IPS-11a (cell line): ENCODE data around the gene NRG3.

Source experiments
- H3K4me3 ChIP-seq: one replicate; pipeline ENCODE4 v1.5.1; 2013; ENCODE audit warnings: low read depth, low read length, control low read depth

The NRG3 gene

DNA sequence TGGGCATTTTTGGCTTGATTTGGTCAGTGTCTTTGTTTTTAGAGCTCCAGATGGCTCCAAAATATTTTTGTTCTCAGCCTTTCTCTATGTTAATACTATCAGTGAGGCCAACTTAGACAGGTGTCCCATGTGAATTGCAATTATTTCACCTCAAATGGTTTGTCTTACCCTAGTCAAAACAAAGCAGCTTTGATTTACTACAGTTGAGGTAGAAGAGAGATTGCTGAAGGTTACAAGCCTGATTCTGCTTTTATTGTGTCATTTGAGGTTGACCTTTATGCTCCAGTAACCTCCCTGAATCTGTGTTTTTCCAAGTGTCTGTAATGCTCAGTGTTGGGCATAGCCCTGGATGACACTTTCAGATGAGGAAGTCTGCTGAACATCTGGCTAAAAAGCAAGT, 882.9 kb downstream of the NRG3 start:
- H3K4me3 ChIP-seq = no peak overlapping the region

DNA sequence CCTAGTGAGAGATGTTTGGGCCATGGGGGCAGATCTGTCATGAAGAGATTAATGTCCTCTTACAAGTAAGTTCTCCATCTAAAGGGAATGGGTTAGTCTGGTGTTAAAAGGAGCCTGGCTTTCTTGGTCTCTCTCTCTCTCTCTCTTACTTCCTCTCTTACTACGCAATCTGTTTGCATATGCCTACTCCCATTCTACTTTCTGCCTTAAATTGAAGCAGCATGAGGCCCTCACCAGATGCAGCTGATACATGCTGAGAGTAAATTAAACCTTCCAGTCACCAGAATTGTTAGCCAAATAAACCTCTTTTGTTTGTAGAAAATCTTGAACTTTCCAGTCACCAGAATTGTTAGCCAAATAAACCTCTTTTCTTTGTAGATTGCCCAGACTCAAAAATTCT, 884.1 kb downstream of the NRG3 start:
- no peak overlapping the region for H3K4me3 ChIP-seq

DNA sequence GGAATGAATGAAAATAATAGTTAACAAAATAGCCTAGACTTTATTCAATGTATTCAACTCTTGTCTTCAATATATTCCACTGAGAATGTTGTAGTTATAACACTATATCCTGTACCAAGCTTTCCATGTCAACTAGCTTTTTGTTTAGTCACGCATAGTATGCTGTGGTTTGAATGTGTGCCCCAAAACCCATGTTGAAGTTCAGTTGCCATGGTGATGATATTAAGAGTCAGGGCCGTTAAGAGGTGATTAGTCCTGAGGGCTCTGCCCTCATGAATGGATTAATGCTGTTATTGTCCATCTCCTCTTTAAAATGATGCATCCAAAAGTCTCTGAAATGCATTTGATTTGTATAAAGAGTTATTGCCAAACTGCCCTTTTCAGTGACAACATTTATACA, 887.6 kb downstream of the NRG3 start:
- H3K4me3 ChIP-seq = no peak overlapping the region

DNA sequence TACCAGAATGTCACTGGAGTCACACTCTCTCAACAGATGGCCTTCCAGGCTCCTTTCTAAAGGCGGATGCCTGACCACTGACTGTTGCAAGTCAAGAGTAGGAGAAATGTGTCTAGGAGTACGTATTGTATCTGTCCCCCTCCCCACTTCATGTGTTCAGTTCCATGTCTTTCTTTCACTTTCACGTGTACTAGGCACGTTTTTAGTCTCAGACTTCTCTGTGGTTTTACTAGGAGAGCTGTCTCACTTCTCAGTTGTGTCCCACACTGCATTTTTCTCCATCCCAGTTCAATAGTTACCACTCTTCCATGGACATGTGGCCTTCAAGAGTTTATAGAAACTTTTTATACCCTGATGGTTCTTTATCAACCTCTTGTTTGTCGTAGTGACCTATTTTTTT, 893.0 kb downstream of the NRG3 start:
- H3K4me3 ChIP-seq = no peak overlapping the region

DNA sequence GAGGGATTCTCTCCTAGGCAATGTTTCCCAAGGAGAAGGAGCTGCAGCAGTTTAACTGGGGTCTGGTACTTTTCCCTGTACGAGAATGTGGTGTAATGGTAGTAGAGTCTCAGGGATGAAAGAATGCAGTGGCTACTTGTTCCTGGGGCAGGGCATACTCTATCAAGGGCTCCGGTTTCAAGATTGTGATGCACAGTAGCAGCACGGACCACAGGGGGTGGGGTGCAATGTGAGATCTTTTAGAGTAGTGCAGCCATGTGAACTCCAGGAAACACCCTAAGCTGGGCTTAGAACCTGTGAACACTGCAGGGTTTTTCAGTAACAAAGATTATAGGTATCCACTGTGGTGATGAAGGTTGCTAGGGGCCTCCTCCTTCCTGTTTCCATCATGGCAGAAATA, 903.9 kb downstream of the NRG3 start:
- H3K4me3 ChIP-seq = no peak overlapping the region

DNA sequence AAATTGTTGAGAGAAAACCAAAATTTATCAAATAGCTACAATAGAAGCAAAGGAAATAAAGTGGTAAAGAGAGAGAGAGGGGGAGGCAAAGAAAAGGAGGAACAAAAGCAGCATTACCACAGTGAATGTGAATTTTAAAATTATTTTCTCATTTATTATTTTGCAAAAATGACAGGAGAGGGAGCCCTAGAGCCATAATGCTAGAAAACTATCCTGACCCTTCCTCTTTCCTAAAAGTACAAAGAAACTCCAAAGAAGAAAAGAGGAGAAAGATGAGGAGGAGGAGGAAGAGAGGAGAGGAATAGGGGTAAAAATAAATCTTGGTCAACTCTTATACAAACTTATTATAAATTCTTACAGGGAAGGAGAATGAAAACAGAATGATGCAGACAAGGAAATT, 921.5 kb downstream of the NRG3 start:
- no peak overlapping the region for H3K4me3 ChIP-seq

DNA sequence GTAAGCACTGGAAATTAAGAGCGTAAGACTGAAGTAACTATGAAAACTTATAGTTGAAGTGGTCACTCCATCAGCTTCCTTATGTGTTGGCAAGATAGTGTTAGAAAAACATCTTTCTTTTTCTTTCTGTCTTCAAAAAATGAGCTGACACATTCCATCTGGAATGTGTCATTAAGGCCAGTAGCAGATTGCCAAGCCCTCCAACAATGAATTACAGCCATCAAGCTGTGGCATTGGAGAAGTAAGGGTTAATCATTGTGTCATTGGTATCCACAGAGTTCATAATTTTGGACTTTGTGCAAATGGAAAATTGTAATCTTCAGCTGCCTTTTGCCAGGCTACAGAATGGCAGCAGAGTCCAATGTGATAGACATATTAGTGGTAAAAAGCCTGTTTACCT, 926.3 kb downstream of the NRG3 start:
- no peak overlapping the region for H3K4me3 ChIP-seq

DNA sequence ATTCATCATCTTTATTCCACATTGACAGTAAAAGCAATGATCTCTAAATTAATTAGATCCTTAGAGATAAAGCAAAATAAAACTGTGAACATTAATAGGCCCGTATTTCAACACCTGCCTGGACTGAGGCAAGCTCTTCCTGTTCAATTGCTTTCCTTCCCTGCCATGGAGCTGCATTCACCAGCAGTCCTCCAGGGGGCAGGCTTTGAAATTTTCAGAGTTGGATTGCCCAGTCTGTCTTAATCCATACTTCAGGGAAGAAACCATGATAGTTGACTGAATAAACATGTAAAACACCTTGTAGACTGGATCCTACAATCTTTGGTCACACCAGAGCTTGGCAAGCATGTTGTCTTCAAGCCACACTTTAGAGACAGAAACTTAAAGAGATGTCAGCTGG, 936.6 kb downstream of the NRG3 start:
- no peak overlapping the region for H3K4me3 ChIP-seq

DNA sequence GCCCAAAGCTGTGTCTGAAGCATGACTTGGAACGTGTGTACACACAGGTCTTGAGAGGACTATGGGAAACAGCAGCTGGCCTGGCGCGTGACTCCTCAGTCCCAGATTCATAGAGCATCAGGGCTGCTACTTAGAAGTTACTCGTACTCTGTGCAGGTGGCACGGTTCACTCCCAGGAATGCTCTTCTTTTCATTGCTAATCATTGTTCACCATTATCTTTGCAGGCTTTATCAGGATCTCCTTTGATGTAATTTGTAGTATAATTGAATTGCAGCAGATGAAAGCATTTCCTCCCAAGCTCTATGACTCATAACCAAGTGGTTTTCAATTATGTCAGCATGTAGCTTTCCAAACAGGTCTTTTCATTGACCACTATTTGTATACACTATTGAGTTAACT, 938.9 kb downstream of the NRG3 start:
- no peak overlapping the region for H3K4me3 ChIP-seq

DNA sequence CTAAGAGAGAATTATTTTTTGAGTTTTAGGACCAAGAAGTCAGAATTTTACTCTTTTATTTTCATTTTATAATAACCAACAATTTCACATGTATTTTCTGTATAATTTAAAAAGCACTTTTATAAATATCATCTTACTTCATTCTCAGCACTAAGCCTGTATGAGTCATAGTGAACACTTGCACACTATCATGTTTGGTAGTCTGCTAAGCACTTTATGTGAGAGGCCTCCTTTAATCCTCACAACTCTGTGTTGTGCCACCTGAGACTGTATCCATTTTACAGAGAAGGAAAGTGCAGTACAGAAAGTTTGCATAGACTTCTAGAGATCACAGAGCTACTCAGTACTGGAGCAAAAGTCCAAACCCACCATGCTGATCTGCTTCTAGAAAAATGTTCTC, 939.6 kb downstream of the NRG3 start:
- no peak overlapping the region for H3K4me3 ChIP-seq

DNA sequence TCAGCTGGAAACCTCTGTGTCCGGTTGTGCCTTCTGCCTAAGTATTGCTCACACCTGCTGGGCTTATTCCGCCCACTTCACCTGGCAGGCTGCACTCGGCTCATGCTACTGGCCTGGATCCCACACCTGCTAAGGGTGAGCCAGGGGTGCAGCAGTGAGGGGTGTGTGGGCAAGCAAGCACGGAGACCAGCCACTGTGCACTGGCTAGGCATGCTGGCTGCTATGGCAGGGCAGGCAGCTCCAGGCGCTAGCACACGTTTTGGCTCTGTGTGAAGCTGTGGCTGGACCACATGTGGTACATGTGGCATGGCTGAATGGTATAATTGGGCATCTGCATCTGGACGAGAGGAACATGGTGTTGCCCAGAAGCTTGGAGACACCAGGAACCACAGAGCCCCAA, 940.7 kb downstream of the NRG3 start:
- H3K4me3 ChIP-seq = no peak overlapping the region

DNA sequence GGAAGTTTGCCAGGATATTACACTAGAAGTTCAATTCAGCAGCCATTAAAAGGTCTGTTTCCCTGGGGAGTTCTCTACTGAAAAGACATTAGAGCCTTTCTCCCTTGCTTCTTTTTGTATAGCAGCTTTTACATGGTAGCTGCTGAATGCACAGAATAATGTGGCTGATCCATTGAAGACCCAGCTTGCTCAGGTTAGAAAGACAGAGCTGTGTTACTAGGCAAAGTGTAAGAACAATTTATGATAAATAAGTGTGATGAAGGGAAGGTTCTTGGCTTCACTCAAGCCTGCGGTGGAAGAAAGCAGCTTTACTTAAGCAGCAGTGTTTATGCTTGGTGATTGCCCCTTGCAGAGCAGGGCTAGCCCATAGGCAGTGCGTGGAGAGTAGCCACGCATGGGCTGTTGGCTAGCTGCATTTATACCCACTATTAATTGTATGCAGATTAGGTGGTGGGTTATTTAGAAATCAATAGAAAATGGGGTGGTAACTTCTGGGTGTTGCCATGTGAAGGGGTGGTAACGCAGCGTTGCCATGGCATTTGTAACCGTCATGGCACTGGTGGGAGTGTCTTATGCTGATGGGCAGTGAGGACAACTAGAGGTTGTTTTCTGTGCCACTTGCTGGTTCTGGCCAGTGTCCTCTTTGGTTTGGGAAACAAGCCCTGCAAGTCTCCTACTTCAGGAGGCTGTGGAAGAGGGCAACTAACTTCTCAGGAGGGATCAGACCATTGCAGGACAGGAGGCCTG, 942.9 kb downstream of the NRG3 start:
- H3K4me3 ChIP-seq = no peak overlapping the region

DNA sequence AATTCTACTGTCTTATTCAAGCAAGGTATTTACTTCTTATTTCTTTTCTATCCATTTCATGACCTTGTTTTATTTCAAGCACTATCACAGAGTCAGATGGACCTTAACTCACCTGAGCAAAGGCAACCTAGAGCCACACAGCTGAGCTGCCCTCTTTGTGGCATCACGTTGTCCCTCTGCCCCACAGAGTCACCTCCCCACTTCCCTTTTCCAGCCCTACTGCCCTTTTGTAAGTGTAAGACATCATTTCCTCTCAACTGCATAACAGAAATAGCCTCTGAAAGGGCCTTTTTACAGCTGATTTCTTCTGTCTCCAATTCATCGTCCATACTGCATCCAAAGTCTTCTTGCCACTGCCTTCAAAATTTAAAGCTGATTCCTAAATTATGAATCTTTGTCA, 946.0 kb downstream of the NRG3 start:
- H3K4me3 ChIP-seq = no peak overlapping the region

DNA sequence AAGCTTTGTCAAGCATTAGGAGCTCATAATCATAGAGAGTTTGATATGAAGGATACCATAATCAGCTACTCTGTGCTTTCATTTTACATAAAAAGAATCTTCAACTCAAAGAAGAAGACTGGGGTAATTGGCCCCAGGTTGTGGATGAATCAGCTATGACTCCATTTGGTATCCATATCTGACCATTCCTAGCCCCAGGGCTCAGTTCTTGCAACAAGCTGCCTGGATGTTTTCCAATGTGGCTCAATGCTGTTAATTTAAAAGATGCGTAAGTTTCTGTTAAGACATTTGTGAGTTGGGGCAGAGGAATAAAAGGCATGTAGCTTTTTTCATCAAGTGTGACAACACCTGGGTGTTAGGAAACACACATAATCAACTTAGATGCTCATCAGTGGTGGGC, 951.1 kb downstream of the NRG3 start:
- H3K4me3 ChIP-seq = no peak overlapping the region

DNA sequence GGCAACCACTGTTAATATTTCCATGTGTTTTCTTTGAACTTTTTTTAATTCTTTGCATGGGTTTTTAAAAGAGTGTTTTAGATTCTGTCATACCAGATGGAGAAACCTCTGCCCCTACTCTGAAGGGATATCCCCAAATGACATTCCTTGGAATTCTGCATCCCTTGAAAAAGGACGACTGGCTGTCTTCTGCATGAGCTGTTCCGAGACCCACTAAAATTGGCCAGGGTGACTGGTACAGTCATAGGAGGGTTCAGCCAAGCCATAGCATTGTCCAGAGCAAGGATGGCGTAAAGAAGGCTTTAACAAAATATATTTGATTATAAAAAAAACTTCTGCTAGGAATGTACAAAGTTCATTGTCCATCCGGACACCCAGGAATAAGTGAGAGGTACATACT, 952.9 kb downstream of the NRG3 start:
- H3K4me3 ChIP-seq = no peak overlapping the region

DNA sequence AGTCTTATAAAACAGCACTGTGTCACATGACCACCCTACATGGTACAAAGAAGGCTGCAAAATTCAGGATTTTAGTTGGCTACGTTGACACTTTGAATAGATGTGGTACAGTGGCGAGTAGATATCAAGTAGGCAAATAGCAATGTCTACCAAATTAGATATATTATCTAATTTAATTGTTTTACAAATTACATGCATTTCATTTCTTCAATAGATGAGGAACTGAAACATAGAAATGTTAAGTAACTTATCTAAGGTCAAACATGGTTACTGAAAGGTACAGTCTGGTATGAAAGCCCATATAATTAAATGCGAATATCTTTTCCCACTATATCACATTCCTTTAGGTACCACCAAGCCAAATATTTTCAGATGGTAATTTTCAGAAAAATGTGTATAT, 972.2 kb downstream of the NRG3 start:
- no peak overlapping the region for H3K4me3 ChIP-seq

DNA sequence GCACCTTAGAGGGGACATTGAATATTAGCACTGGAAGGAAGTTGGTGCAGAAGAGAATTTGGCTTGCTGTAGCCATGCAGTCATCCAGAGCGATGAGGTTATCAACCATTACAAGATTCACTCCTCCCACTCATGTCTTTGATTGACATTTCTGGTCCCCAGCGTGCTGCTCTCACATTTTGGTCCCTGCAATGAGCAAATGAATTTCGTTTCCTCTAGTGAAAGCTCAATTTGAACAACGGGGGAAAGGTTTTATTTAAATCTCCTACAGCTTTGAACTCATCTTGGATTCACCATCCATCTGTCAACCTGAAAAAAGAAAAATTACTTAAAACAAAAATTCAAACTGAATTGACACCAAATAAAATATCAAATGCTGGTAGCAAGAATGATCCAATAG, 975.2 kb downstream of the NRG3 start:
- H3K4me3 ChIP-seq = no peak overlapping the region

DNA sequence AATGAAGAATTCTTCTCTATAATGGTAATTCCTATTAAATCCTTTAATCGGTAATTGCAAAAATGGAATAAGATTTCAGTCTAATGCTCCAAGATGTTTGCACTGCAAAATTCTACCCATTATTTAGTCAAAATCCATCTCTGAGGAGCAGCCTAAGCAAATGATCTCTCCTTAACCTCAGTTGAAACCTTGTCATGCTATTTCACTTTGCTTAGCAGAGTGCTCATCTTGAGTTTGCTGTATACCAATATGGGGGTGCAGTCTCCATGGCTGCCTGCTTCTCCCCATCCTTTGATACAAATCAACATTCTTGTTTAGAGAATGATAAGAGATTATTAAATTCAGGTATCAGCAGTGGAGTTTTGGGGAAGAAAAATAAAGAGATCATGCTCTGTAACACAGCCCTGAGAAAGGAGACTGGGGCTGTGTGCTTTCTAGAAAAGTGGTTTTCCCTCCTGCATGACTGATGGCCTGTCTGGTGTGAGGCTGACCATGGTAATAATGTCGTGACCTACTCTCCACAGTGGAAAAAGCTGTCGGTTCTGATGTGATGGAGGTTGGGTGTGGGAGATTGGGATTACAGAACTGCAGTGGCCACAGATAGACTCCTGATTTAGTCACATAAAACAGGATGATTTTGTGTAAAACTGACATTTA, 982.1 kb downstream of the NRG3 start:
- no peak overlapping the region for H3K4me3 ChIP-seq

DNA sequence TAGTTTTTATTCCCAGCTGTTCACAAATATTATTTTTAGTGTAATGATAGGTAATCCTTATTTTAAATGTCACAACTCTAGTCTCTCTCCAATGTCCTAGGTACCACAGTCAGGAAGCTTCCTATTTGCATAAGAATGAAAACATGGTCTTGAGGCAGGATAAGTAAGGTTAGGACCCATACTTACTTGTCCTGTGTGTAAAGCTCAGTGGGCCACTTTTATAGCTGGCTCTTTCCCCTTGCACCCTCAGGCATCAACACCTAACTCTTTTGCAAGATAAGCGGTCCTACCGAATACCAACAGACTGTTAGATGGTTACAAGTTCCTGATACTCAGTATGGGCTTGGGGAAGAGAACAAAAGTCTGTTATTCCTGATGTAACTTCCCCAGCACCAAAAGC, 986.9 kb downstream of the NRG3 start:
- H3K4me3 ChIP-seq = no peak overlapping the region

DNA sequence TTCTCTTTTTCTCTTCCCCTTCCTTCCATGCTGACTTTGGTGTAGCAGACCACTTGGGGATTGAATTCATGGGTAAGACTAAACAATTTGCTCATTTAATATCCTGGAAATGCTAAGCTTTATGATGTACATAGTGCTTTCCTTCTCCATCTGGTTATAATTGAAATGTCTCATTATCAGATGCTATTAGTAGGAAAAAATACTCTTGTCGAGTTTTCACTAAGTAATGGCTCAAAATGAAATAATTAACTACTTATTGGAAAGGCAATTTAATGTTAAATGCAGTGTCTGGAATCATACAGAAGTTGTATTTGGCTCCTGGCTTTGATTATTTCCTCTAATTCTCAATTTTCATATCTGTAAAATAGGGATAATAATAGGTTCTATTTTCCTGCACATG, 990.4 kb downstream of the NRG3 start:
- H3K4me3 ChIP-seq = no peak overlapping the region

DNA sequence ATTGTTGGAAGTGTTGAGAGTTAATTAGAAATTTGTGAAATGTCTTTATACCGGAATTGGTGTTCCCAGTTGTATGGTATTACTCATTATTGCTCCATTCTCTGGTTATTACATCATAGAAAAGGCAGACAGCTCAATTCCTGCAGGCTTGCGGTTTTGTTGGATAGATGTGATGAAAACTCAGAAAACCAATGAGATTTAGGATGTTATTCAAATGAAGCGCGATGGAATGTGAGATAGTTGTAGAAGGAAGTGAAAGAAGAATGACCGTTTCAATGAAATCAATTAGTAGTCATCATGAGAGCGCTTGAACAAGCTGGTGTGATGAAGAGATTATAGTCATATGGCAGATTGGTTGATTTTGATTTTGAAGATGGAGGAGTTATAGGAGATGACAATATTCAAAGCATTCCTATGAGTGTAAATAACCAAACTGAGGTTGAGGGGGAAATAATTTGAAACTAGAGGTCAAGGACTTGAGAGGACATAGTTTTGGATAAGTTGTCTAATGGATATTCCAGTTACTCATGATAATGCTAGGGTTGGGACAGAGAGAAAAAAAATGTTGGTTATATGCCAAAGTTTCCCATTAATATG, 991.5 kb downstream of the NRG3 start:
- no peak overlapping the region for H3K4me3 ChIP-seq

DNA sequence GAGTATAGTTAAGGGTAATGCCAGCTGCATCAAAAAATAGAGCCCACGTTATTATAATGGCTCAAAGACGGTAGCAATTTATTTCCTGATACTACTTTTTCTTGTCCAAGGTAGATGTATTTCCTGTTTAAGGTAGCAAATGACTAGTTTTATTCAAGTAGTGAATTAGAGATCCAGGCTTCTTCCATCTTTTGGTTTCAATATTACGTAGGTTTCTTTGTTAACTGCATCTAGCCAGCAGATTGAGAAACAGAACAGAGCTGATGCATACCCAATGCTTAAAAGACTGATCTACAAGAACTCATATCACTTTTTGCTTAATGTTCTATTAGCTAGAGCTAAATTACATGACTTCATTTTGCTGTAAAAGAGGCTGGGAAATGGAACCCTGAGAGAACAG, 992.1 kb downstream of the NRG3 start:
- H3K4me3 ChIP-seq = no peak overlapping the region

DNA sequence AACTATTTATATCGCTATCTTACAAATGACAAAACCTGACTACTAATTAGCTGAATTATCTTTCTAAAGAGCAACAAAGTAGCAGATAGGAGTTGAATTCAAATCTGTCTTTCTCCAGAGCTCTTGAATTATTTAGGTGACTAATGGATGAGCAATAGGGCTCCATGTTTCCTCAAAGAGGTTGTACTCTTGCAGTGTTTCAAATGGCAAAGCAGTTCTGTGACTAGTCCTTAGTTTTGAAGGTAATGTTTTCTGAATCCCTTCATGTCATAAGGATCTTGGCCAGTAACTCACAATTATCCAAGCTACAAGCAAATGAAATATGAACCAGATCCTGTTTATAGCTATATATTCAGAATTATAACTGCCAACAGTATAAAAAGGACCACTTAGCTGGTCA, 999.7 kb downstream of the NRG3 start:
- no peak overlapping the region for H3K4me3 ChIP-seq
